Lower lobe of right lung (tissue), 2 donors: Measurements from ENCODE around the gene PLCL2. TPM values are rescaled to one million over a fixed set of nuclear protein-coding genes. Genes with fewer than 3 reads are reported as not detected.

ENCODE experiments used
- ATAC-seq, 2 donors: fragments of 200-7000 bp; cut with Tn5 transposase; one replicate each; pipeline ENCODE4 v1.9.1; 2020 to 2022; ENCODE audit warnings: mild to moderate bottlenecking in 2 of 2, moderate library complexity in 2 of 2
- DNase-seq: peaks from one replicate; pipeline ENCODE4 v3.0.0-alpha.2; 2020
- H3K27ac ChIP-seq: fragments of 200-600 bp; one replicate; pipeline ENCODE4 v1.8.0; 2022
- H3K27me3 ChIP-seq: fragments of 200-600 bp; one replicate; pipeline ENCODE4 v1.8.0; 2022; ENCODE audit warnings: low read depth
- H3K36me3 ChIP-seq: fragments of 200-600 bp; one replicate; pipeline ENCODE4 v1.8.0; 2022; ENCODE audit warnings: mild to moderate bottlenecking
- H3K4me1 ChIP-seq: fragments of 200-600 bp; one replicate; pipeline ENCODE4 v1.8.0; 2022
- H3K4me3 ChIP-seq: fragments of 200-600 bp; one replicate; pipeline ENCODE4 v1.8.0; 2022; ENCODE audit warnings: mild to moderate bottlenecking
- H3K9me3 ChIP-seq: fragments of 200-600 bp; one replicate; pipeline ENCODE4 v1.8.0; 2022
- intact Hi-C: fragments of 100-400 bp; cut with DNase I; formaldehyde crosslinking; loops from one replicate; pipeline ENCODE4 v1.11.0; 2022
- total RNA-seq: library from RNA; stranded (reverse); fragmentation: NEBNext Ultra II Directional; extraction: Animal tissue kit (Norgen Biotek cat#: 25700); gene quantifications from one replicate; pipeline ENCODE4 v1.2.1, GENCODE V29; 2021
- TF ChIP-seq, protein P1 (sequence below): fragments of 200-600 bp; IDR thresholded peaks from one replicate; pipeline ENCODE4 v1.8.0; 2022; ENCODE audit warnings: antibody characterized with exemption, mild to moderate bottlenecking
- donor health status: DM: no; HTN: yes; CAD: no; lungs with severe emphysema.

PLCL2 gene
- total RNA-seq, 1 donor from 2014 or later: 12.1 TPM

DNA sequence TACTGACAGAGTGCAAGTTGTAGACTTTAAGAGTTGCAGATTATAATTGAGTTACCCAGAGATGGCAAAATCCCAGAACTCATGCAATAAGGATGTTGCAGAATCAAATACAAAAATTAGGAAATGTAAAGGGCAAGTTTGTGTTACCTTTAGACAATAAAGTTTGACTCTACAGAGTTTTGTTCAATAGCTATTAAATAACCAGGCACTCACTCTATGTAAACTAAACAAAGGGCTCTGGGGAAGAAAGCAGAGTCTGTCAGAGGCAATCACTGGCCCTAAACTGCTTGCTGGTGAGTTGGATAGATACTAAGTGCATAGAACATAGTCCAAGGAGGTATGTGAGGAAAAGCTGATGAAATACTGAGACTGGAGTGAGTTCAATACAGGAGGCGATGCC is 40.0 kb upstream of the PLCL2 start:
- no peaks in the 10 kb centered on the region for H3K9me3 ChIP-seq
- no peak overlapping the region for H3K27ac ChIP-seq
- TF ChIP-seq, protein P1, sequence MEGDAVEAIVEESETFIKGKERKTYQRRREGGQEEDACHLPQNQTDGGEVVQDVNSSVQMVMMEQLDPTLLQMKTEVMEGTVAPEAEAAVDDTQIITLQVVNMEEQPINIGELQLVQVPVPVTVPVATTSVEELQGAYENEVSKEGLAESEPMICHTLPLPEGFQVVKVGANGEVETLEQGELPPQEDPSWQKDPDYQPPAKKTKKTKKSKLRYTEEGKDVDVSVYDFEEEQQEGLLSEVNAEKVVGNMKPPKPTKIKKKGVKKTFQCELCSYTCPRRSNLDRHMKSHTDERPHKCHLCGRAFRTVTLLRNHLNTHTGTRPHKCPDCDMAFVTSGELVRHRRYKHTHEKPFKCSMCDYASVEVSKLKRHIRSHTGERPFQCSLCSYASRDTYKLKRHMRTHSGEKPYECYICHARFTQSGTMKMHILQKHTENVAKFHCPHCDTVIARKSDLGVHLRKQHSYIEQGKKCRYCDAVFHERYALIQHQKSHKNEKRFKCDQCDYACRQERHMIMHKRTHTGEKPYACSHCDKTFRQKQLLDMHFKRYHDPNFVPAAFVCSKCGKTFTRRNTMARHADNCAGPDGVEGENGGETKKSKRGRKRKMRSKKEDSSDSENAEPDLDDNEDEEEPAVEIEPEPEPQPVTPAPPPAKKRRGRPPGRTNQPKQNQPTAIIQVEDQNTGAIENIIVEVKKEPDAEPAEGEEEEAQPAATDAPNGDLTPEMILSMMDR: no peak
- no peak for ATAC-seq
- no peaks in the 10 kb centered on the region for H3K36me3 ChIP-seq
- intact Hi-C loops: no loop called here
- peaks cover 35% of the 10 kb centered on the region for H3K4me1 ChIP-seq
- DNase-seq: no peak
- H3K4me3 ChIP-seq: no peak overlapping the region
- no peaks in the 10 kb centered on the region for H3K27me3 ChIP-seq

DNA sequence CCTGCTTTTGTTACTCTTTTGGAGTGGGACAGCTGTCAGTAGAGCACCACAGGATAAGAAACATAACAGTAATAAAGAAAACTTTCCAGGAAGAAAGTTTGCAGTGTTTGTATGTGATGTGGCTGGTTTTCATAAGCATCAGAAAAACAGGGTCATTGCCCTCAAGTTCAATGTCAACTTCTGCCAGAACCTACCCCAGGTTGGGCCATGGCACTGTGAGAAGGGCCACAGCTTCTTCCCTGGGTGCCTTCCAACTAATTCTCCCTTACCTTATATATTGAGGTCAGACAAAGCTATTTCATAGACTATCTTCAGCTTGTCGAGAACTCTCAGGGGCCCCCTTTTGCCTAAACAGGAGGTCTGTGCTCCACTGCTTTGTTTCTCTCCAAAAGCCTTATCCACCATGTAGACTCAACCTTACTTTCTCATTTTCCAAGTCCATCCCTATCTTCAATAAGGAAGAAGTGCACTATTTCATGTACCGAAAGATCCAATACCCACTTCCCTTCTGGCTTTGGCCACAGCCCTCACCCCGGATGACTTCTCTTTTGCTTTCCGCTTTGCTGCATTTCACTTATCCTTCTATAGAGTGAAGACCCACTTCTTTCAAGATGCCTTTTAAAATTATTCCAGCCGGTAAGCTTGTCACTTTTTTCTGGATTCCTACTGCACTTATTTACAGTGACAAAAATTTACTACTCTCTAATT is 38.2 kb upstream of the PLCL2 start:
- H3K27me3 ChIP-seq: no peaks in the 10 kb centered on the region
- intact Hi-C loops: no loop called here
- no peaks in the 10 kb centered on the region for H3K36me3 ChIP-seq
- TF ChIP-seq, protein P1: no peak
- peaks cover 37% of the 10 kb centered on the region for H3K4me1 ChIP-seq
- H3K9me3 ChIP-seq: no peaks in the 10 kb centered on the region
- ATAC-seq: no peak
- H3K27ac ChIP-seq: no peak overlapping the region
- no peak overlapping the region for H3K4me3 ChIP-seq
- DNase-seq: peak; percentile 44

DNA sequence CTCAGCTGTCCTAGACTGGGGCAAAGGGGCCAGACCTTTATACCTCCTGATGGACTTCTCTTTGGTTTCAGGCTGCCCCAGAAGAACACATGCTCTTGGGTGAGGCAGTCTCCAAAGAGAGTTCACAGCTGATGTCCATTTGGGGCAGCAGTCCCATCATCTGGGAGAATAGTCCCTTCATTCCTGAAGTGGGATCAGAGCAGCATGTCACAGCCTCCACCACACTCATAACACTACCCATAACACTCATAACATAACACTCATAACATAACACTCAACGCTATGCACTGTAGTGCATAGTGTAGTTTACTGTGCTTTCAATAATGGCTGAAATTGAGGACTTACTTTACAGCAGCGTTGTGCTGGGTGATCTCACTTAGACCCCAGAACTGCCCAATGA is 36.7 kb upstream of the PLCL2 start:
- intact Hi-C loops: no loop called here
- Histone ChIP-seq H3K9me3 (no peaks in the 10 kb centered on the region), H3K4me3 (no peak overlapping the region), H3K4me1 (peaks cover 22% of the 10 kb centered on the region), H3K36me3 (no peaks in the 10 kb centered on the region), H3K27me3 (no peaks in the 10 kb centered on the region), H3K27ac (no peak overlapping the region)
- ATAC-seq: no peak
- DNase-seq: no peak
- TF ChIP-seq, protein P1: no peak

DNA sequence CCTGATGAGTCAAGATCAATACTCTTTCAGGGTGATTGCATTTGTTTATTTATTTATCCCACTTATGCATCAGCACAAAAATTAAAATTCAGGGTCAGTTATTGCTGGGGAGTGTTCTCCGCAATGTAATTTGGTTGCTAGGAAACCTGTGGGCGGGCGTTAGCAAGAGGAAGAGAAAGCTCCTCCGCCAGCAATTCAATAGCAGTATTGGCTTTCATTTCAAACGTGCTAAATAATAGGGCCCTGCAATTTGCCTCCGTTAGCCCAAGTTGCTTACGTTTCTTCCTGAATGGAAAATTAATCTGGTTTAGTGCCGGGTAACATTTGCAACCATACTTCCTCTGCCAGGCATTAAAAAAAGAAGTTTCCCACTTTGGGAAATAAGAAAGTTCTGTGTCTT is 35.5 kb upstream of the PLCL2 start:
- intact Hi-C loops: no loop called here

DNA sequence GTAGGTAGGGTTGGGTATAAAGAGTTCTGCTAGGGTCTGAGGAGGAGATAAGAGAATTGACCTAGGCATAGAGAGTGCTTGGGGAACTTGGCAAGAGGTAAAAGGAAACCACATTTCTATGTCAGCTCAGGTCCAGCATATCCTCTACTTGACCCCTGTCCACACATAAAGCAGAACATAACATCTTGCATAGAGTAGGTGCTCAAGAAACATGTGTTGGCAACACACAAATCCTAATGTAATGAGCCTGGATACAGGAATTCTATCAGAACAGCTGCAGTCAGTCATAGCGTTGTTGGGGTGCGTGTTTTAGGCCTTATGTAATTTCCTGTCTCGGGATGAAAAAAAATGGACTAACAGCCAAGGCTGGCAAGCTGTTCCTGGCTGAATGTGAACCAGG is 35.0 kb upstream of the PLCL2 start:
- no peak for DNase-seq
- no peak overlapping the region for H3K4me3 ChIP-seq

More for the DNA sequence above, 35.5 kb upstream of the PLCL2 start:
- TF ChIP-seq, protein P1: no peak
- no peaks in the 10 kb centered on the region for H3K36me3 ChIP-seq
- H3K27ac ChIP-seq: peak overlapping the region; percentile 15
- H3K4me3 ChIP-seq: peak overlapping the region; percentile 30
- peak; percentile 67 for DNase-seq
- H3K4me1 ChIP-seq: peaks cover 13% of the 10 kb centered on the region
- peak; percentile 75 for ATAC-seq
- H3K9me3 ChIP-seq: no peaks in the 10 kb centered on the region
- H3K27me3 ChIP-seq: no peaks in the 10 kb centered on the region

More for the DNA sequence above, 35.0 kb upstream of the PLCL2 start:
- Histone ChIP-seq H3K36me3 (no peaks in the 10 kb centered on the region), H3K27ac (peak overlapping the region; percentile 15), H3K27me3 (no peaks in the 10 kb centered on the region), H3K9me3 (no peaks in the 10 kb centered on the region), H3K4me1 (peaks cover 10% of the 10 kb centered on the region)
- TF ChIP-seq, protein P1: no peak
- ATAC-seq: peak; percentile 43 to 67
- intact Hi-C loops: no loop called here
